ENCODE measurements around the gene HMOX2. TPM values are rescaled to one million over a fixed set of nuclear protein-coding genes. Genes with fewer than 3 reads are reported as not detected.

HMOX2 gene
- total RNA-seq, 1 experiment from 2014 or later = 99.9 TPM

- DNase-seq (ENCODE audit: low spot score) = peak; percentile 19
- in situ Hi-C loops (cut with HindIII; ENCODE audit: low sequenced_read_pairs) = no loop called here
Measured at GRCh38 chr16:4461250-4462085, 14.7 kb upstream of the HMOX2 start.

- DNase-seq (ENCODE audit: low spot score) = no peak
- in situ Hi-C loops (cut with HindIII; ENCODE audit: low sequenced_read_pairs) = no loop called here
Measured at GRCh38 chr16:4463522-4464163, 12.6 kb upstream of the HMOX2 start.

- in situ Hi-C loops (cut with HindIII; ENCODE audit: low sequenced_read_pairs) = no loop called here
Measured at GRCh38 chr16:4465977-4466779, 10.0 kb upstream of the HMOX2 start.

GRCh38 chr16:4467916-4468315 is 8.3 kb upstream of the HMOX2 start:
- in situ Hi-C loops (cut with HindIII; ENCODE audit: low sequenced_read_pairs) = no loop called here
- DNase-seq (ENCODE audit: low spot score) = no peak

More at GRCh38 chr16:4465977-4466779, 10.0 kb upstream of the HMOX2 start:
- DNase-seq (ENCODE audit: low spot score) = no peak

GRCh38 chr16:4468972-4469371 is 7.2 kb upstream of the HMOX2 start:
- no peak for DNase-seq (ENCODE audit: low spot score)
- in situ Hi-C loops (cut with HindIII; ENCODE audit: low sequenced_read_pairs) = no loop called here

DNA sequence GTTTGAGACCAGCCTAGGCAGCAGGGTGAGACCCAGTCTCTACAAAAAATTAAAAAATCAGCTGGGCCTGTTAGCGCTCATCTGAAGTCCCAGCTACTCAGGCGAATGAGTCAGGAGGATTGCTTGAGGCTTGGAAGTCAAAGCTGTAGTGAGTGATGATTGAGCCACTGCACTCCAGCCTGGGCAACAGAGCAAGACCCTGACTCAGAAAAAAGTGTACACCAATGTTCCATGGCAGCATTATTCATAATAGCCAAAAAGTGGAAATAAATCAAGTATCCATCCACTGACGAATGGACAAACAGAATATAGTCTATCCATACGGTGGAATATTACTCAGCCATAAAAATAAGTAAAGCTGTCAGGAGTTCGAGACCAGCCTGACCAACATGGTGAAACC is 4.3 kb upstream of the HMOX2 start:
- in situ Hi-C loops (cut with HindIII; ENCODE audit: low sequenced_read_pairs) = no loop called here
- DNase-seq (ENCODE audit: low spot score) = no peak

- no peak for DNase-seq (ENCODE audit: low spot score)
- in situ Hi-C loops (cut with HindIII; ENCODE audit: low sequenced_read_pairs) = no loop called here
Measured at GRCh38 chr16:4472880-4473279, 3.3 kb upstream of the HMOX2 start.

GRCh38 chr16:4474192-4474961 is 1.8 kb upstream of the HMOX2 start, which contains the start of gene NMRAL1:
NMRAL1 (minus strand) TSS chr16:4474625; CDS start chr16:4474132, 493 bp downstream.
- in situ Hi-C loops (cut with HindIII; ENCODE audit: low sequenced_read_pairs) = no loop called here
- peak; percentile 79 for DNase-seq (ENCODE audit: low spot score)

- DNase-seq (ENCODE audit: low spot score) = no peak
- in situ Hi-C loops (cut with HindIII; ENCODE audit: low sequenced_read_pairs) = no loop called here
Measured at GRCh38 chr16:4477966-4478365, 1.8 kb downstream of the HMOX2 start.

DNA sequence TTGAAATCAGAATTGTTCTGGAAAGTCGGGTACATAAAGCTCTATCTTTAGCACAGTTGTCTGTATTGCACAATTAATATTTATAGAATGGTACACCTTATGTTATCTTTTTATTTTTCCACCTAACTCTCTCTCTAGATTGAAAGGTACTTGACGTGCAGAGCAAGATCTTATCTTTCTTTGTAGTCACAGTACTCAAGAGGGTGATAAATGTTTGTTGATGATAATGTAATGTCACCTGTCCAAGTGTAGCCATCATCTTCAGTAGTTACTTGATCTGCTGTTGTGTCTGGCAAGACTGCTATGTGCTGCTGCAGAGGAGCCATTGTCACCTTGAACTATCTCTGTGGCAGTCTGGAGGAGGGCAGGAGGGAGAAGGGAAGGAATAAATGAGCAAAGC is 5.3 kb downstream of the HMOX2 start:
- in situ Hi-C loops (cut with HindIII; ENCODE audit: low sequenced_read_pairs) = no loop called here

GRCh38 chr16:4481963-4482362 is 5.8 kb downstream of the HMOX2 start:
- in situ Hi-C loops (cut with HindIII; ENCODE audit: low sequenced_read_pairs) = no loop called here
- no peak for DNase-seq (ENCODE audit: low spot score)

More for the DNA sequence above, 5.3 kb downstream of the HMOX2 start:
- no peak for DNase-seq (ENCODE audit: low spot score)

GRCh38 chr16:4486126-4486893 is 10.1 kb downstream of the HMOX2 start:
- in situ Hi-C loops (cut with HindIII; ENCODE audit: low sequenced_read_pairs) = no loop called here
- DNase-seq (ENCODE audit: low spot score) = no peak

- DNase-seq (ENCODE audit: low spot score) = no peak
- in situ Hi-C loops (cut with HindIII; ENCODE audit: low sequenced_read_pairs) = no loop called here
Measured at GRCh38 chr16:4487955-4488498, 11.8 kb downstream of the HMOX2 start.

DNA sequence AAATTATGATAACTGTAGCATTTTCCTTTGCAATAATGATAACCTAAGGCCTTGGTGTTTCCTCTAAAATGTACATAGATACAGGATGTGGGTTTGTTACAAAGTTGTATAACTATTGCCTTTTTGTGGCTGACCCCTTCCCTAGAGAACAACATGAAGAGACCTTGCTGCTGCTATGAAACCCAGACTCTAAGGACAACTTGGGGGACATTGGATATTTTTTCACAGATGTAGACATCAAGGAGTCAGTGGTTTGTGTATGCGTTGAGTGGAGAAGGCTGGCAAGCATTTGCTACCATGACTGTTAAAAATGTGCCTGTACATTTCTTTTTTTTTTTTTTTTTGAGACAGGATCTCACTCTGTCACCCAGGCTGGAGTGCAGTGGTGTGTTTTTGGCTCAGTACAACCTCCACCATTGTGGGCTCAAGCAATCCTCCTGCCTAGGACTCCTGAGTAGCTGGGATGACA is 12.3 kb downstream of the HMOX2 start:
- DNase-seq (ENCODE audit: low spot score) = no peak
- in situ Hi-C loops (cut with HindIII; ENCODE audit: low sequenced_read_pairs) = no loop called here

- no peak for DNase-seq (ENCODE audit: low spot score)
- in situ Hi-C loops (cut with HindIII; ENCODE audit: low sequenced_read_pairs) = no loop called here
Measured at GRCh38 chr16:4489030-4489429, 12.8 kb downstream of the HMOX2 start.

DNA sequence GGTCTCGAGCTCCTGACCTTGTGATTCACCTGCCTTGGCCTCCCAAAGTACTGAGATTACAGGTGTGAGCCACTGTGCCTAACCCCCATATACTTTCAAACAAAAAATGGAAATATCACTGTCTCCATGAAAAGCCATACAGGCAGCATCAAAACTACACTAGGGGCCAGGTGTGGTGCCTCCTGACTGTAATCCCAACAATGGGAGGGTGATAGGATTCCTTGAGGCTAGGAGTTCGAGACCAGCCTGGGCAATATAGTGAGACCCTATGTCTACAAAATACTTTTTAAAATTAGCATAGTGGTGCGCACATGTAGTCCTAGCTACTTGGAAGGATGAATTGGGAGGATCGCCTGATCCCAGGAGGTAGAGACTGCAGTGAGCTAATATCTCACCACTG is 15.7 kb downstream of the HMOX2 start:
- in situ Hi-C loops (cut with HindIII; ENCODE audit: low sequenced_read_pairs) = no loop called here
- no peak for DNase-seq (ENCODE audit: low spot score)

GRCh38 chr16:4494746-4495490 is 18.7 kb downstream of the HMOX2 start:
- in situ Hi-C loops (cut with HindIII; ENCODE audit: low sequenced_read_pairs) = no loop called here
- DNase-seq (ENCODE audit: low spot score) = no peak
